ENCODE data around the gene EDEM3. TPM values are rescaled to one million over a fixed set of nuclear protein-coding genes. Genes with fewer than 3 reads are reported as not detected.
"Not testable (repeated sequence)": the region's sequence is repeated elsewhere in the genome, so short reads cannot be mapped to it uniquely, and the experiment has no call there.

The EDEM3 gene
- polyA plus RNA-seq, 3 donors from 2014 or later: 4.8 to 8.0 (median 6.1) TPM

GRCh38 chr1:184696403-184696802 is 58.3 kb downstream of the EDEM3 start:
- Mint-ChIP-seq H3K36me3 (peaks cover 8 to 52% (median 21%) of the 10 kb centered on the region in 3 donors), H3K4me1 (no peaks in the 10 kb centered on the region), H3K27me3 (ENCODE audit: low read depth in 3 of 3) (no peaks in the 10 kb centered on the region), H3K9me3 (no peaks in the 10 kb centered on the region), H3K27ac (no peak overlapping the region), H3K4me3 (no peak overlapping the region)
- no peak for DNase-seq

GRCh38 chr1:184695023-184695422 is 59.6 kb downstream of the EDEM3 start:
- no peaks in the 10 kb centered on the region for H3K9me3 Mint-ChIP-seq
- no peak overlapping the region for H3K27ac Mint-ChIP-seq
- H3K36me3 Mint-ChIP-seq: peaks cover 6 to 43% (median 16%) of the 10 kb centered on the region in 3 donors
- H3K4me3 Mint-ChIP-seq: no peak overlapping the region
- no peaks in the 10 kb centered on the region for H3K27me3 Mint-ChIP-seq (ENCODE audit: low read depth in 3 of 3)
- H3K4me1 Mint-ChIP-seq: no peaks in the 10 kb centered on the region
- no peak for DNase-seq

- Mint-ChIP-seq H3K36me3 (peaks cover 11 to 34% (median 14%) of the 10 kb centered on the region in 3 donors), H3K4me1 (no peaks in the 10 kb centered on the region), H3K27me3 (ENCODE audit: low read depth in 3 of 3) (peaks cover 0 to 2% (median 0%) of the 10 kb centered on the region in 3 donors), H3K27ac (peak overlapping the region in 2 of 6 donors; percentile 23 to 48), H3K4me3 (no peak overlapping the region), H3K9me3 (no peaks in the 10 kb centered on the region)
- no peak for DNase-seq
Observed at GRCh38 chr1:184693011-184693410, 61.6 kb downstream of the EDEM3 start.

- Mint-ChIP-seq H3K27me3 (ENCODE audit: low read depth in 3 of 3) (peaks cover 0 to 2% (median 0%) of the 10 kb centered on the region in 3 donors), H3K4me3 (no peak overlapping the region), H3K9me3 (no peaks in the 10 kb centered on the region), H3K27ac (no peak overlapping the region), H3K36me3 (peaks cover 11 to 31% (median 12%) of the 10 kb centered on the region in 3 donors), H3K4me1 (no peaks in the 10 kb centered on the region)
- DNase-seq: peak; percentile 2 to 7 (median 6)
Observed at GRCh38 chr1:184691719-184692324, 62.8 kb downstream of the EDEM3 start.

GRCh38 chr1:184686540-184686939 is 68.1 kb downstream of the EDEM3 start:
- Mint-ChIP-seq H3K4me1 (no peaks in the 10 kb centered on the region), H3K27ac (no peak overlapping the region), H3K27me3 (ENCODE audit: low read depth in 3 of 3) (peaks cover 0 to 2% (median 2%) of the 10 kb centered on the region in 3 donors), H3K4me3 (no peak overlapping the region), H3K9me3 (peaks cover 0 to 4% (median 2%) of the 10 kb centered on the region in 6 donors), H3K36me3 (peaks cover 0 to 11% (median 2%) of the 10 kb centered on the region in 3 donors)
- no peak for DNase-seq

- Mint-ChIP-seq H3K36me3 (peaks cover 3 to 15% (median 12%) of the 10 kb centered on the region in 3 donors), H3K9me3 (peaks cover 0 to 18% (median 9%) of the 10 kb centered on the region in 6 donors), H3K27ac (no peak overlapping the region), H3K4me3 (no peak overlapping the region), H3K27me3 (ENCODE audit: low read depth in 3 of 3) (peaks cover 0 to 5% (median 5%) of the 10 kb centered on the region in 3 donors), H3K4me1 (no peaks in the 10 kb centered on the region)
- DNase-seq: no peak
Observed at GRCh38 chr1:184685116-184685515, 69.5 kb downstream of the EDEM3 start.

- no peak for DNase-seq
- H3K36me3 Mint-ChIP-seq: peaks cover 3 to 12% (median 8%) of the 10 kb centered on the region in 3 donors
- no peaks in the 10 kb centered on the region for H3K4me1 Mint-ChIP-seq
- H3K9me3 Mint-ChIP-seq: peaks cover 0 to 19% (median 10%) of the 10 kb centered on the region in 6 donors
- H3K27me3 Mint-ChIP-seq (ENCODE audit: low read depth in 3 of 3): peaks cover 1 to 5% (median 5%) of the 10 kb centered on the region in 3 donors
- no peak overlapping the region for H3K4me3 Mint-ChIP-seq
- no peak overlapping the region for H3K27ac Mint-ChIP-seq
Observed at GRCh38 chr1:184684285-184685074, 70.2 kb downstream of the EDEM3 start.

GRCh38 chr1:184682956-184683355 is 71.7 kb downstream of the EDEM3 start:
- Mint-ChIP-seq H3K4me1 (no peaks in the 10 kb centered on the region), H3K27me3 (ENCODE audit: low read depth in 3 of 3) (peaks cover 3 to 5% (median 3%) of the 10 kb centered on the region in 3 donors), H3K27ac (no peak overlapping the region), H3K9me3 (peaks cover 0 to 24% (median 10%) of the 10 kb centered on the region in 6 donors), H3K4me3 (no peak overlapping the region), H3K36me3 (peaks cover 3 to 12% (median 5%) of the 10 kb centered on the region in 3 donors)
- DNase-seq: no peak

GRCh38 chr1:184680611-184681225 is 73.9 kb downstream of the EDEM3 start:
- Mint-ChIP-seq H3K9me3 (peaks cover 0 to 24% (median 10%) of the 10 kb centered on the region in 6 donors), H3K36me3 (peaks cover 3 to 12% (median 5%) of the 10 kb centered on the region in 3 donors)
- not testable (repeated sequence) for H3K4me1 Mint-ChIP-seq; H3K27ac Mint-ChIP-seq; H3K27me3 Mint-ChIP-seq (ENCODE audit: low read depth in 3 of 3); DNase-seq; H3K4me3 Mint-ChIP-seq

GRCh38 chr1:184679472-184679871 is 75.2 kb downstream of the EDEM3 start:
- not testable (repeated sequence) for H3K27me3 Mint-ChIP-seq (ENCODE audit: low read depth in 3 of 3); H3K27ac Mint-ChIP-seq; DNase-seq; H3K4me3 Mint-ChIP-seq; H3K4me1 Mint-ChIP-seq
- H3K9me3 Mint-ChIP-seq: peaks cover 0 to 24% (median 10%) of the 10 kb centered on the region in 6 donors
- peaks cover 3 to 12% (median 11%) of the 10 kb centered on the region in 3 donors for H3K36me3 Mint-ChIP-seq

GRCh38 chr1:184677344-184677743 is 77.3 kb downstream of the EDEM3 start:
- DNase-seq: no peak
- Mint-ChIP-seq H3K4me1 (no peaks in the 10 kb centered on the region), H3K27me3 (ENCODE audit: low read depth in 3 of 3) (peaks cover 8 to 14% (median 10%) of the 10 kb centered on the region in 3 donors), H3K9me3 (peaks cover 0 to 24% (median 10%) of the 10 kb centered on the region in 6 donors), H3K27ac (no peak overlapping the region), H3K36me3 (peaks cover 3 to 12% (median 11%) of the 10 kb centered on the region in 3 donors), H3K4me3 (no peak overlapping the region)

GRCh38 chr1:184673305-184673704 is 81.4 kb downstream of the EDEM3 start:
- DNase-seq: no peak
- peaks cover 0 to 6% (median 0%) of the 10 kb centered on the region in 3 donors for H3K36me3 Mint-ChIP-seq
- H3K27ac Mint-ChIP-seq: no peak overlapping the region
- H3K9me3 Mint-ChIP-seq: no peaks in the 10 kb centered on the region
- no peak overlapping the region for H3K4me3 Mint-ChIP-seq
- no peaks in the 10 kb centered on the region for H3K4me1 Mint-ChIP-seq
- H3K27me3 Mint-ChIP-seq (ENCODE audit: low read depth in 3 of 3): peaks cover 4 to 22% (median 7%) of the 10 kb centered on the region in 3 donors

GRCh38 chr1:184672013-184672726 is 82.5 kb downstream of the EDEM3 start:
- H3K27me3 Mint-ChIP-seq (ENCODE audit: low read depth in 3 of 3): peaks cover 4 to 22% (median 7%) of the 10 kb centered on the region in 3 donors
- H3K36me3 Mint-ChIP-seq: peaks cover 0 to 6% (median 0%) of the 10 kb centered on the region in 3 donors
- DNase-seq: no peak
- H3K9me3 Mint-ChIP-seq: no peaks in the 10 kb centered on the region
- no peaks in the 10 kb centered on the region for H3K4me1 Mint-ChIP-seq
- H3K27ac Mint-ChIP-seq: no peak overlapping the region
- no peak overlapping the region for H3K4me3 Mint-ChIP-seq

All from immature natural killer cell (primary cell).